Esophagus muscularis mucosa (tissue), 3 donors: Measurements from ENCODE around the gene DENND2D.

ENCODE experiments used
- POLR2A ChIP-seq: fragments of 450-650 bp; IDR thresholded peaks from one replicate; pipeline ENCODE4 v1.6.1; 2017; ENCODE audit warnings: antibody characterized with exemption, moderate library complexity, mild to moderate bottlenecking, low read depth
- TF ChIP-seq, protein P1 (sequence below), 3 experiments: fragments of 200-600 bp in 2 of 3; fragments of 450-650 bp in 1 of 3; sonication (generic) in 2 of 3; IDR thresholded peaks; one replicate each; pipeline ENCODE4 v1.5.1; 2017 to 2019; ENCODE audit warnings: antibody characterized with exemption in 3 of 3, mild to moderate bottlenecking in 2 of 3, moderate library complexity in 1 of 3

DNA sequence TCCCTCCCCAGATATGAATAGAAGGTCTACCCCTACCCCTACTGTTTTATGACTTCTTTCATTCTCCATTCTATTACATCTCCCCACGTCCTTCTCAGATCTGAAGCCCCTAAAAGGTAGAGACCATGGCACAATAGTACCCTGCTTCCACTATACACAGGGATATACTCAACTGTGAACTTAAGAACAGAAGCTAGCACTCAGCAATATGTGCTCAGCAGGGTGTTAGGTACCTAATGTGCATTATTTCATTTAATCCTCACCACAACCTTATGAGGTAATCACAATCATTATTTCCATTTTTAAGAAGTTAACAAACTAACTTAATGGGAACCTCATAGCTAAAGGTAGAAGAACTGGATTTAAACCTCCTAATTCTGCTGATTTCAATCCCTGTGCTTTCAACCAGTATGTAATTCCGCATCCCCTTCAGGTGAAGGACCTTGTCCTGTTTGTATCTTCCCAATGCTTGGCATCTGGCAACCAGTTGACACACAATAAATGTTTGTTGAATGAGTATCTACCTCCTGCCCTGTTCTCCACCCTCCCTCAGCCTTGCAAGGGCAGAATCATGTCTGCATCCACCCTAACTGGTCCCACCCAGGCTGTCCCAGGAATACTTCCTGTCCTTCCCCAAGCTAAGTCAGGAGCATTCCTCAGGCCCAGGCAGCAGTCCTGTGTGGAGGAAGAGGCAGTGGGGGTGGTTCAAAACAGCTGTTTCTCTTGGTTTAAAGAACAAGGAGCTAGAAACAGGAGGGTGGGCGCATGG, 6.5 kb downstream of the DENND2D start:
- TF ChIP-seq, protein P1, sequence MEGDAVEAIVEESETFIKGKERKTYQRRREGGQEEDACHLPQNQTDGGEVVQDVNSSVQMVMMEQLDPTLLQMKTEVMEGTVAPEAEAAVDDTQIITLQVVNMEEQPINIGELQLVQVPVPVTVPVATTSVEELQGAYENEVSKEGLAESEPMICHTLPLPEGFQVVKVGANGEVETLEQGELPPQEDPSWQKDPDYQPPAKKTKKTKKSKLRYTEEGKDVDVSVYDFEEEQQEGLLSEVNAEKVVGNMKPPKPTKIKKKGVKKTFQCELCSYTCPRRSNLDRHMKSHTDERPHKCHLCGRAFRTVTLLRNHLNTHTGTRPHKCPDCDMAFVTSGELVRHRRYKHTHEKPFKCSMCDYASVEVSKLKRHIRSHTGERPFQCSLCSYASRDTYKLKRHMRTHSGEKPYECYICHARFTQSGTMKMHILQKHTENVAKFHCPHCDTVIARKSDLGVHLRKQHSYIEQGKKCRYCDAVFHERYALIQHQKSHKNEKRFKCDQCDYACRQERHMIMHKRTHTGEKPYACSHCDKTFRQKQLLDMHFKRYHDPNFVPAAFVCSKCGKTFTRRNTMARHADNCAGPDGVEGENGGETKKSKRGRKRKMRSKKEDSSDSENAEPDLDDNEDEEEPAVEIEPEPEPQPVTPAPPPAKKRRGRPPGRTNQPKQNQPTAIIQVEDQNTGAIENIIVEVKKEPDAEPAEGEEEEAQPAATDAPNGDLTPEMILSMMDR (IDR thresholded peaks at IDR 0.05), result no peak
- TF ChIP-seq POLR2A, result no peak
